ENCODE measurements around the gene MAML2.

Gene MAML2

GRCh38 chr11:96010683-96011082 lies 332.3 kb downstream of the MAML2 start:
- Histone ChIP-seq H4K8ac (ENCODE audit: low read depth, low read length) (no peak overlapping the region), H3K56ac (ENCODE audit: low read length) (no peak overlapping the region), H3K4me2 (ENCODE audit: low read length) (no peak overlapping the region), H3K36me3 (ENCODE audit: control insufficient read depth, insufficient read depth, low read length) (no peaks in the 10 kb centered on the region), H2BK15ac (replicated peaks; ENCODE audit: low read depth) (no peak overlapping the region), H3K4me1 (ENCODE audit: control insufficient read depth, low read depth, low read length) (peaks cover 13% of the 10 kb centered on the region), H2AK5ac (ENCODE audit: low read length) (no peak overlapping the region), H3K23ac (ENCODE audit: low read length) (no peak overlapping the region), H4K5ac (ENCODE audit: low read length) (no peak overlapping the region), H2BK5ac (ENCODE audit: low read length) (no peak overlapping the region), H3K79me2 (ENCODE audit: control insufficient read depth, insufficient read depth, low read length) (no peaks in the 10 kb centered on the region), H3K4me3 (ENCODE audit: low read length) (no peak overlapping the region), H3K4ac (ENCODE audit: low read depth, low read length) (no peak overlapping the region), H3K9ac (ENCODE audit: low read length) (no peak overlapping the region), H3K27me3 (ENCODE audit: insufficient read depth, low read length, poor library complexity) (no peaks in the 10 kb centered on the region), H3K27ac (ENCODE audit: low read depth, low read length) (no peak overlapping the region), H3K79me1 (ENCODE audit: low read length) (no peaks in the 10 kb centered on the region), H3K18ac (ENCODE audit: low read length) (no peak overlapping the region), H2BK120ac (ENCODE audit: low read depth, low read length) (no peak overlapping the region)
- DNase-seq: no peak

GRCh38 chr11:96008161-96008720 lies 334.8 kb downstream of the MAML2 start:
- no peak overlapping the region for H4K5ac ChIP-seq (ENCODE audit: low read length)
- H3K4me1 ChIP-seq (ENCODE audit: control insufficient read depth, low read depth, low read length): peaks cover 5% of the 10 kb centered on the region
- H4K8ac ChIP-seq (ENCODE audit: low read depth, low read length): no peak overlapping the region
- no peak overlapping the region for H2BK120ac ChIP-seq (ENCODE audit: low read depth, low read length)
- DNase-seq: no peak
- no peak overlapping the region for H2AK5ac ChIP-seq (ENCODE audit: low read length)
- H2BK15ac ChIP-seq (replicated peaks; ENCODE audit: low read depth): no peak overlapping the region
- H3K36me3 ChIP-seq (ENCODE audit: control insufficient read depth, insufficient read depth, low read length): no peaks in the 10 kb centered on the region
- no peak overlapping the region for H3K4me3 ChIP-seq (ENCODE audit: low read length)
- H3K23ac ChIP-seq (ENCODE audit: low read length): no peak overlapping the region
- H3K79me2 ChIP-seq (ENCODE audit: control insufficient read depth, insufficient read depth, low read length): no peaks in the 10 kb centered on the region
- no peak overlapping the region for H3K27ac ChIP-seq (ENCODE audit: low read depth, low read length)
- no peaks in the 10 kb centered on the region for H3K27me3 ChIP-seq (ENCODE audit: insufficient read depth, low read length, poor library complexity)
- no peaks in the 10 kb centered on the region for H3K79me1 ChIP-seq (ENCODE audit: low read length)
- H2BK5ac ChIP-seq (ENCODE audit: low read length): no peak overlapping the region
- no peak overlapping the region for H3K4ac ChIP-seq (ENCODE audit: low read depth, low read length)
- H3K56ac ChIP-seq (ENCODE audit: low read length): no peak overlapping the region
- no CpG with 5 or more reads among the region's 3 CpGs for WGBS (ENCODE audit: extremely low coverage, insufficient coverage, low lambda C conversion rate)
- no peak overlapping the region for H3K18ac ChIP-seq (ENCODE audit: low read length)
- no peak overlapping the region for H3K9ac ChIP-seq (ENCODE audit: low read length)
- no peak overlapping the region for H3K4me2 ChIP-seq (ENCODE audit: low read length)

GRCh38 chr11:96006037-96006436 lies 337.0 kb downstream of the MAML2 start:
- H4K8ac ChIP-seq (ENCODE audit: low read depth, low read length): no peak overlapping the region
- no peak overlapping the region for H2BK5ac ChIP-seq (ENCODE audit: low read length)
- H3K79me1 ChIP-seq (ENCODE audit: low read length): no peaks in the 10 kb centered on the region
- no peaks in the 10 kb centered on the region for H3K36me3 ChIP-seq (ENCODE audit: control insufficient read depth, insufficient read depth, low read length)
- H3K27me3 ChIP-seq (ENCODE audit: insufficient read depth, low read length, poor library complexity): no peaks in the 10 kb centered on the region
- DNase-seq: no peak
- H3K18ac ChIP-seq (ENCODE audit: low read length): no peak overlapping the region
- H3K4me1 ChIP-seq (ENCODE audit: control insufficient read depth, low read depth, low read length): no peaks in the 10 kb centered on the region
- H3K4me2 ChIP-seq (ENCODE audit: low read length): no peak overlapping the region
- no peak overlapping the region for H2BK15ac ChIP-seq (replicated peaks; ENCODE audit: low read depth)
- H3K9ac ChIP-seq (ENCODE audit: low read length): no peak overlapping the region
- H4K5ac ChIP-seq (ENCODE audit: low read length): no peak overlapping the region
- no peak overlapping the region for H3K23ac ChIP-seq (ENCODE audit: low read length)
- H3K4ac ChIP-seq (ENCODE audit: low read depth, low read length): no peak overlapping the region
- no peak overlapping the region for H3K27ac ChIP-seq (ENCODE audit: low read depth, low read length)
- no peak overlapping the region for H3K56ac ChIP-seq (ENCODE audit: low read length)
- H3K4me3 ChIP-seq (ENCODE audit: low read length): no peak overlapping the region
- H2BK120ac ChIP-seq (ENCODE audit: low read depth, low read length): no peak overlapping the region
- no peaks in the 10 kb centered on the region for H3K79me2 ChIP-seq (ENCODE audit: control insufficient read depth, insufficient read depth, low read length)
- no peak overlapping the region for H2AK5ac ChIP-seq (ENCODE audit: low read length)

- H2BK15ac ChIP-seq (replicated peaks; ENCODE audit: low read depth): no peak overlapping the region
- H4K5ac ChIP-seq (ENCODE audit: low read length): no peak overlapping the region
- no peak overlapping the region for H3K4me2 ChIP-seq (ENCODE audit: low read length)
- no peak overlapping the region for H3K18ac ChIP-seq (ENCODE audit: low read length)
- no peak overlapping the region for H3K27ac ChIP-seq (ENCODE audit: low read depth, low read length)
- no peak overlapping the region for H4K8ac ChIP-seq (ENCODE audit: low read depth, low read length)
- no peak overlapping the region for H2BK120ac ChIP-seq (ENCODE audit: low read depth, low read length)
- WGBS (ENCODE audit: extremely low coverage, insufficient coverage, low lambda C conversion rate): no CpG with 5 or more reads among the region's 1 CpG
- H2BK5ac ChIP-seq (ENCODE audit: low read length): no peak overlapping the region
- no peak overlapping the region for H3K9ac ChIP-seq (ENCODE audit: low read length)
- no peak overlapping the region for H3K4ac ChIP-seq (ENCODE audit: low read depth, low read length)
- H3K23ac ChIP-seq (ENCODE audit: low read length): no peak overlapping the region
- no peaks in the 10 kb centered on the region for H3K4me1 ChIP-seq (ENCODE audit: control insufficient read depth, low read depth, low read length)
- H2AK5ac ChIP-seq (ENCODE audit: low read length): no peak overlapping the region
- no peak overlapping the region for H3K4me3 ChIP-seq (ENCODE audit: low read length)
- H3K36me3 ChIP-seq (ENCODE audit: control insufficient read depth, insufficient read depth, low read length): no peaks in the 10 kb centered on the region
- no peak overlapping the region for H3K56ac ChIP-seq (ENCODE audit: low read length)
- no peak for DNase-seq
- H3K79me2 ChIP-seq (ENCODE audit: control insufficient read depth, insufficient read depth, low read length): no peaks in the 10 kb centered on the region
- no peaks in the 10 kb centered on the region for H3K79me1 ChIP-seq (ENCODE audit: low read length)
- H3K27me3 ChIP-seq (ENCODE audit: insufficient read depth, low read length, poor library complexity): no peaks in the 10 kb centered on the region
Observed at GRCh38 chr11:96004862-96005261, 338.1 kb downstream of the MAML2 start.

- no peak overlapping the region for H3K4me3 ChIP-seq (ENCODE audit: low read length)
- no peaks in the 10 kb centered on the region for H3K27me3 ChIP-seq (ENCODE audit: insufficient read depth, low read length, poor library complexity)
- H3K79me1 ChIP-seq (ENCODE audit: low read length): no peaks in the 10 kb centered on the region
- H3K18ac ChIP-seq (ENCODE audit: low read length): no peak overlapping the region
- no peak overlapping the region for H2AK5ac ChIP-seq (ENCODE audit: low read length)
- H3K56ac ChIP-seq (ENCODE audit: low read length): no peak overlapping the region
- no peak overlapping the region for H3K27ac ChIP-seq (ENCODE audit: low read depth, low read length)
- H3K9ac ChIP-seq (ENCODE audit: low read length): no peak overlapping the region
- H3K4me2 ChIP-seq (ENCODE audit: low read length): no peak overlapping the region
- H2BK120ac ChIP-seq (ENCODE audit: low read depth, low read length): no peak overlapping the region
- no peaks in the 10 kb centered on the region for H3K4me1 ChIP-seq (ENCODE audit: control insufficient read depth, low read depth, low read length)
- no peaks in the 10 kb centered on the region for H3K36me3 ChIP-seq (ENCODE audit: control insufficient read depth, insufficient read depth, low read length)
- no peak overlapping the region for H4K5ac ChIP-seq (ENCODE audit: low read length)
- H3K4ac ChIP-seq (ENCODE audit: low read depth, low read length): no peak overlapping the region
- DNase-seq: no peak
- no peak overlapping the region for H4K8ac ChIP-seq (ENCODE audit: low read depth, low read length)
- H2BK5ac ChIP-seq (ENCODE audit: low read length): no peak overlapping the region
- no peak overlapping the region for H3K23ac ChIP-seq (ENCODE audit: low read length)
- WGBS (ENCODE audit: extremely low coverage, insufficient coverage, low lambda C conversion rate): 100% methylated on average over 1 of the region's 1 CpG
- H2BK15ac ChIP-seq (replicated peaks; ENCODE audit: low read depth): no peak overlapping the region
- no peaks in the 10 kb centered on the region for H3K79me2 ChIP-seq (ENCODE audit: control insufficient read depth, insufficient read depth, low read length)
Observed at GRCh38 chr11:96002754-96003290, 340.2 kb downstream of the MAML2 start.

GRCh38 chr11:96002339-96002738 lies 340.7 kb downstream of the MAML2 start:
- Histone ChIP-seq H3K27ac (ENCODE audit: low read depth, low read length) (no peak overlapping the region), H2AK5ac (ENCODE audit: low read length) (no peak overlapping the region), H3K4ac (ENCODE audit: low read depth, low read length) (no peak overlapping the region), H4K5ac (ENCODE audit: low read length) (no peak overlapping the region), H3K36me3 (ENCODE audit: control insufficient read depth, insufficient read depth, low read length) (no peaks in the 10 kb centered on the region), H2BK15ac (replicated peaks; ENCODE audit: low read depth) (no peak overlapping the region), H2BK120ac (ENCODE audit: low read depth, low read length) (no peak overlapping the region), H3K4me2 (ENCODE audit: low read length) (no peak overlapping the region), H3K79me2 (ENCODE audit: control insufficient read depth, insufficient read depth, low read length) (no peaks in the 10 kb centered on the region), H3K4me1 (ENCODE audit: control insufficient read depth, low read depth, low read length) (no peaks in the 10 kb centered on the region), H3K56ac (ENCODE audit: low read length) (no peak overlapping the region), H2BK5ac (ENCODE audit: low read length) (no peak overlapping the region), H4K8ac (ENCODE audit: low read depth, low read length) (no peak overlapping the region), H3K23ac (ENCODE audit: low read length) (no peak overlapping the region), H3K4me3 (ENCODE audit: low read length) (no peak overlapping the region), H3K79me1 (ENCODE audit: low read length) (no peaks in the 10 kb centered on the region), H3K18ac (ENCODE audit: low read length) (no peak overlapping the region), H3K9ac (ENCODE audit: low read length) (no peak overlapping the region), H3K27me3 (ENCODE audit: insufficient read depth, low read length, poor library complexity) (no peaks in the 10 kb centered on the region)
- WGBS (ENCODE audit: extremely low coverage, insufficient coverage, low lambda C conversion rate): 100% methylated on average over 2 of the region's 2 CpGs
- DNase-seq: no peak
